ENCODE measurements around the gene HSD17B14.
"Not testable (repeated sequence)": the region's sequence is repeated elsewhere in the genome, so short reads cannot be mapped to it uniquely, and the experiment has no call there.

The HSD17B14 gene

GRCh38 chr19:48861313-48861712, 25.0 kb upstream of the HSD17B14 start:
- H3K9ac ChIP-seq (ENCODE audit: low read length) = no peak overlapping the region
- H3K4me1 ChIP-seq (ENCODE audit: control insufficient read depth, low read depth, low read length) = no peaks in the 10 kb centered on the region
- H3K27me3 ChIP-seq (ENCODE audit: control insufficient read depth, insufficient read depth, low read length) = no peaks in the 10 kb centered on the region
- no peak overlapping the region for H3K27ac ChIP-seq (ENCODE audit: low read length)
- H3K4me3 ChIP-seq (ENCODE audit: low read length) = no peak overlapping the region
- H3K9me3 ChIP-seq (ENCODE audit: control insufficient read depth, low read depth, low read length) = no peaks in the 10 kb centered on the region
- peaks cover 2% of the 10 kb centered on the region for H3K36me3 ChIP-seq (ENCODE audit: control insufficient read depth, low read depth, low read length)

GRCh38 chr19:48859711-48860572, 23.7 kb upstream of the HSD17B14 start:
- no peak overlapping the region for H3K27ac ChIP-seq (ENCODE audit: low read length)
- H3K36me3 ChIP-seq (ENCODE audit: control insufficient read depth, low read depth, low read length) = peaks cover 2% of the 10 kb centered on the region
- H3K27me3 ChIP-seq (ENCODE audit: control insufficient read depth, insufficient read depth, low read length) = no peaks in the 10 kb centered on the region
- no peak overlapping the region for H3K9ac ChIP-seq (ENCODE audit: low read length)
- H3K9me3 ChIP-seq (ENCODE audit: control insufficient read depth, low read depth, low read length) = no peaks in the 10 kb centered on the region
- H3K4me3 ChIP-seq (ENCODE audit: low read length) = no peak overlapping the region
- H3K4me1 ChIP-seq (ENCODE audit: control insufficient read depth, low read depth, low read length) = no peaks in the 10 kb centered on the region

- Histone ChIP-seq H3K9ac (ENCODE audit: low read length) (no peak overlapping the region), H3K27ac (ENCODE audit: low read length) (no peak overlapping the region), H3K4me3 (ENCODE audit: low read length) (no peak overlapping the region), H3K36me3 (ENCODE audit: control insufficient read depth, low read depth, low read length) (no peaks in the 10 kb centered on the region), H3K4me1 (ENCODE audit: control insufficient read depth, low read depth, low read length) (no peaks in the 10 kb centered on the region), H3K27me3 (ENCODE audit: control insufficient read depth, insufficient read depth, low read length) (no peaks in the 10 kb centered on the region), H3K9me3 (ENCODE audit: control insufficient read depth, low read depth, low read length) (no peaks in the 10 kb centered on the region)
Measured at GRCh38 chr19:48858984-48859710, 22.9 kb upstream of the HSD17B14 start.

GRCh38 chr19:48856921-48857320, 20.6 kb upstream of the HSD17B14 start:
- Histone ChIP-seq H3K4me3 (ENCODE audit: low read length) (no peak overlapping the region), H3K9me3 (ENCODE audit: control insufficient read depth, low read depth, low read length) (no peaks in the 10 kb centered on the region), H3K4me1 (ENCODE audit: control insufficient read depth, low read depth, low read length) (no peaks in the 10 kb centered on the region), H3K36me3 (ENCODE audit: control insufficient read depth, low read depth, low read length) (peaks cover 3% of the 10 kb centered on the region), H3K27ac (ENCODE audit: low read length) (no peak overlapping the region), H3K27me3 (ENCODE audit: control insufficient read depth, insufficient read depth, low read length) (no peaks in the 10 kb centered on the region), H3K9ac (ENCODE audit: low read length) (no peak overlapping the region)

GRCh38 chr19:48854103-48854502, 17.8 kb upstream of the HSD17B14 start:
- Histone ChIP-seq H3K4me1 (ENCODE audit: control insufficient read depth, low read depth, low read length) (no peaks in the 10 kb centered on the region), H3K36me3 (ENCODE audit: control insufficient read depth, low read depth, low read length) (peaks cover 3% of the 10 kb centered on the region), H3K4me3 (ENCODE audit: low read length) (no peak overlapping the region), H3K9me3 (ENCODE audit: control insufficient read depth, low read depth, low read length) (no peaks in the 10 kb centered on the region), H3K27me3 (ENCODE audit: control insufficient read depth, insufficient read depth, low read length) (no peaks in the 10 kb centered on the region), H3K27ac (ENCODE audit: low read length) (no peak overlapping the region), H3K9ac (ENCODE audit: low read length) (no peak overlapping the region)

GRCh38 chr19:48853483-48853882, 17.2 kb upstream of the HSD17B14 start:
- Histone ChIP-seq H3K9me3 (ENCODE audit: control insufficient read depth, low read depth, low read length) (no peaks in the 10 kb centered on the region), H3K4me1 (ENCODE audit: control insufficient read depth, low read depth, low read length) (no peaks in the 10 kb centered on the region), H3K9ac (ENCODE audit: low read length) (no peak overlapping the region), H3K27ac (ENCODE audit: low read length) (no peak overlapping the region), H3K27me3 (ENCODE audit: control insufficient read depth, insufficient read depth, low read length) (no peaks in the 10 kb centered on the region), H3K4me3 (ENCODE audit: low read length) (no peak overlapping the region), H3K36me3 (ENCODE audit: control insufficient read depth, low read depth, low read length) (peaks cover 3% of the 10 kb centered on the region)

GRCh38 chr19:48852292-48852691, 16.0 kb upstream of the HSD17B14 start:
- Histone ChIP-seq H3K36me3 (ENCODE audit: control insufficient read depth, low read depth, low read length) (peaks cover 3% of the 10 kb centered on the region), H3K4me3 (ENCODE audit: low read length) (no peak overlapping the region), H3K9ac (ENCODE audit: low read length) (no peak overlapping the region), H3K9me3 (ENCODE audit: control insufficient read depth, low read depth, low read length) (no peaks in the 10 kb centered on the region), H3K27me3 (ENCODE audit: control insufficient read depth, insufficient read depth, low read length) (no peaks in the 10 kb centered on the region), H3K27ac (ENCODE audit: low read length) (no peak overlapping the region), H3K4me1 (ENCODE audit: control insufficient read depth, low read depth, low read length) (no peaks in the 10 kb centered on the region)

GRCh38 chr19:48846659-48847058, 10.4 kb upstream of the HSD17B14 start:
- H3K36me3 ChIP-seq (ENCODE audit: control insufficient read depth, low read depth, low read length); H3K9me3 ChIP-seq (ENCODE audit: control insufficient read depth, low read depth, low read length); H3K4me3 ChIP-seq (ENCODE audit: low read length); H3K27me3 ChIP-seq (ENCODE audit: control insufficient read depth, insufficient read depth, low read length); H3K4me1 ChIP-seq (ENCODE audit: control insufficient read depth, low read depth, low read length); H3K27ac ChIP-seq (ENCODE audit: low read length); H3K9ac ChIP-seq (ENCODE audit: low read length): not testable (repeated sequence)

- Histone ChIP-seq H3K9me3 (ENCODE audit: control insufficient read depth, low read depth, low read length) (no peaks in the 10 kb centered on the region), H3K4me3 (ENCODE audit: low read length) (no peak overlapping the region), H3K9ac (ENCODE audit: low read length) (no peak overlapping the region), H3K4me1 (ENCODE audit: control insufficient read depth, low read depth, low read length) (no peaks in the 10 kb centered on the region), H3K27ac (ENCODE audit: low read length) (no peak overlapping the region), H3K36me3 (ENCODE audit: control insufficient read depth, low read depth, low read length) (no peaks in the 10 kb centered on the region), H3K27me3 (ENCODE audit: control insufficient read depth, insufficient read depth, low read length) (no peaks in the 10 kb centered on the region)
Measured at GRCh38 chr19:48845384-48845783, 9.1 kb upstream of the HSD17B14 start.

GRCh38 chr19:48844472-48844871, 8.2 kb upstream of the HSD17B14 start:
- no peak overlapping the region for H3K9ac ChIP-seq (ENCODE audit: low read length)
- no peaks in the 10 kb centered on the region for H3K27me3 ChIP-seq (ENCODE audit: control insufficient read depth, insufficient read depth, low read length)
- H3K4me3 ChIP-seq (ENCODE audit: low read length) = no peak overlapping the region
- no peak overlapping the region for H3K27ac ChIP-seq (ENCODE audit: low read length)
- no peaks in the 10 kb centered on the region for H3K9me3 ChIP-seq (ENCODE audit: control insufficient read depth, low read depth, low read length)
- no peaks in the 10 kb centered on the region for H3K4me1 ChIP-seq (ENCODE audit: control insufficient read depth, low read depth, low read length)
- H3K36me3 ChIP-seq (ENCODE audit: control insufficient read depth, low read depth, low read length) = no peaks in the 10 kb centered on the region

- no peaks in the 10 kb centered on the region for H3K27me3 ChIP-seq (ENCODE audit: control insufficient read depth, insufficient read depth, low read length)
- no peak overlapping the region for H3K4me3 ChIP-seq (ENCODE audit: low read length)
- H3K4me1 ChIP-seq (ENCODE audit: control insufficient read depth, low read depth, low read length) = no peaks in the 10 kb centered on the region
- no peak overlapping the region for H3K9ac ChIP-seq (ENCODE audit: low read length)
- no peaks in the 10 kb centered on the region for H3K9me3 ChIP-seq (ENCODE audit: control insufficient read depth, low read depth, low read length)
- no peak overlapping the region for H3K27ac ChIP-seq (ENCODE audit: low read length)
- H3K36me3 ChIP-seq (ENCODE audit: control insufficient read depth, low read depth, low read length) = no peaks in the 10 kb centered on the region
Measured at GRCh38 chr19:48842789-48843162, 6.5 kb upstream of the HSD17B14 start.

- no peaks in the 10 kb centered on the region for H3K27me3 ChIP-seq (ENCODE audit: control insufficient read depth, insufficient read depth, low read length)
- no peaks in the 10 kb centered on the region for H3K9me3 ChIP-seq (ENCODE audit: control insufficient read depth, low read depth, low read length)
- H3K36me3 ChIP-seq (ENCODE audit: control insufficient read depth, low read depth, low read length) = no peaks in the 10 kb centered on the region
- no peak overlapping the region for H3K27ac ChIP-seq (ENCODE audit: low read length)
- no peak overlapping the region for H3K4me3 ChIP-seq (ENCODE audit: low read length)
- H3K9ac ChIP-seq (ENCODE audit: low read length) = no peak overlapping the region
- H3K4me1 ChIP-seq (ENCODE audit: control insufficient read depth, low read depth, low read length) = no peaks in the 10 kb centered on the region
Measured at GRCh38 chr19:48841571-48841970, 5.3 kb upstream of the HSD17B14 start.
